Gastrocnemius medialis (tissue), 4 donors: ENCODE results near the gene CEBPG. TPM values are rescaled to one million over a fixed set of nuclear protein-coding genes. Genes with fewer than 3 reads are reported as not detected.

ENCODE experiments used
- ATAC-seq, 2 donors: fragments of 150-250 bp; one replicate each; pipeline ENCODE4 v1.9.1; 2016
- DNase-seq, 2 donors: peaks; one replicate each; pipeline ENCODE4 v3.0.0-alpha.2; 2019
- H3K27ac ChIP-seq, 4 donors: fragments of 200-600 bp; sonication (generic); 1 replicate in 1 of 4; 2 replicates in 3 of 4; pipeline ENCODE4 v1.5.1; 2016 to 2018; ENCODE audit warnings: mild to moderate bottlenecking in 2 of 4, moderate library complexity in 1 of 4
- H3K27me3 ChIP-seq, 3 donors: fragments of 200-600 bp; sonication (generic) in 2 of 3; 1 replicate in 1 of 3; 2 replicates in 2 of 3; pipeline versions ENCODE4 v1.5.1 to v1.6.0; 2016 to 2019; ENCODE audit warnings: mild to moderate bottlenecking in 1 of 3, moderate library complexity in 1 of 3
- H3K36me3 ChIP-seq, 2 donors: fragments of 200-600 bp; sonication (generic) in 1 of 2; one replicate each; pipeline ENCODE4 v1.5.1; 2017 to 2018
- H3K4me1 ChIP-seq, 2 donors: fragments of 200-600 bp; sonication (generic) in 1 of 2; one replicate each; pipeline ENCODE4 v1.5.1; 2016 to 2017; ENCODE audit warnings: mild to moderate bottlenecking in 2 of 2
- H3K4me3 ChIP-seq, 4 donors: fragments of 200-600 bp; sonication (generic) in 3 of 4; 1 replicate in 1 of 4; 2 replicates in 3 of 4; pipeline ENCODE4 v1.5.1; 2016 to 2019; ENCODE audit warnings: mild to moderate bottlenecking in 2 of 4
- H3K9me3 ChIP-seq, 3 donors: fragments of 200-600 bp; sonication (generic) in 2 of 3; 1 replicate in 1 of 3; 2 replicates in 2 of 3; pipeline ENCODE4 v1.5.1; 2016 to 2019
- POLR2A ChIP-seq, 2 donors: fragments of 450-650 bp; IDR thresholded peaks; one replicate each; pipeline ENCODE4 v1.6.1; 2017; ENCODE audit warnings: antibody characterized with exemption in 2 of 2, mild to moderate bottlenecking in 2 of 2, moderate library complexity in 2 of 2
- in situ Hi-C, 4 donors: fragments of 200-750 bp; cut with MboI; loops; one replicate each; pipeline versions ENCODE4 v1.15.0 to v1.8.0; 2017; ENCODE audit warnings: low sequenced_read_pairs in 4 of 4
- intact Hi-C: fragments of 100-400 bp; cut with DNase I; formaldehyde crosslinking; loops from one replicate; pipeline ENCODE4 v1.15.1; 2023; ENCODE audit warnings: low total_unique reads
- total RNA-seq, 4 donors: library from RNA; depleted of rRNA; stranded (reverse); fragments of >200 nt; gene quantifications; one replicate each; pipeline versions ENCODE4 v1.1.0 to v1.2.3, GENCODE V29; 2016
- TF ChIP-seq, protein P1 (sequence below), 5 experiments: fragments of 450-650 bp in 3 of 5; fragments of 200-600 bp in 2 of 5; sonication (generic) in 2 of 5; IDR thresholded peaks in 4 of 5; conservative IDR thresholded peaks in 1 of 5; 1 replicate in 4 of 5; 2 replicates in 1 of 5; pipeline ENCODE4 v1.5.1; 2016 to 2019; ENCODE audit warnings: antibody characterized with exemption in 5 of 5, mild to moderate bottlenecking in 3 of 5, moderate library complexity in 3 of 5

Gene CEBPG
- total RNA-seq, 4 donors from 2014 or later: 44.2 to 50.1 (median 46.1) TPM

DNA sequence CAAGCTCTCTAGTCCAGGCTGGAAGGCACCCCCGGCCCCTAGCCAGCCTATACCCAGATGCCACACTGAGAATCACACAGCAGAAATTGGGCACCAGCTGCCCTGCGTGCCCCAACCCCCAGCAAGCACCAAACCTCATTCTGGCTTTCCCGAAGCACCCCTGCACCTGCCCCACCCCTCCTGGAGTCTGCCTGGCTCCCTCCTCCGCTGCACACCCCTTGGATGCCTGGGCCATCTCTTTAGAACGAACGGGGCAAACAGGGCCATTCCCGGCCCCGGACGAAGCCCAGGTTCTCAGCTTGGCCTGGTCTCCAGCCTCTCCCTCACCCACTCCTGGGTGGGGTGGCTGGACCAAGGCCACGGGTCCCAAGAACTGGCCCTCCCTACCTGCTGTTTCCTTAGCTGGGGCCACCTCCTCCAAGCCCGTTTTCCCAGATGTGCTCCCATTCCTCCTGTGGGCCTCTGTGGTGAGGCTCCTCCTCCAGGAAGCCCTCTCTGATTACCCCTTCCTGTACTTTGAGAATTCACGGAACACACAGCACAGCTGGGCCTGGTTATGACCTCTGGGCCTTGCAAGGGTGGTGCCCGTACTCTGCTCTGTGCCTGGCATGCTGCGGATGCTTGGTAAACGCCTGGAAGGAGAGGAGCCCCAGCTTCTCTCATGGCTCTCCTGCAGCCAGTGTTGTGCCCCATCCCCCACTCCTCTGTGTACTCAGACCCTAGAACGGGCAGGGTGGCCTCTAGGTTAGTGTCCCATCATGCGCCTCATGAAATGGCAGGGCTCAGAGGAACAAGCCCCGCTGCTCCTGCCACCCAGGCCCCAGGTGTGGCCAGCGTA, 21.4 kb downstream of the CEBPG start:
- intact Hi-C loops: no loop called here
- peak overlapping the region; percentile 12 to 52 (median 24) for H3K27ac ChIP-seq

DNA sequence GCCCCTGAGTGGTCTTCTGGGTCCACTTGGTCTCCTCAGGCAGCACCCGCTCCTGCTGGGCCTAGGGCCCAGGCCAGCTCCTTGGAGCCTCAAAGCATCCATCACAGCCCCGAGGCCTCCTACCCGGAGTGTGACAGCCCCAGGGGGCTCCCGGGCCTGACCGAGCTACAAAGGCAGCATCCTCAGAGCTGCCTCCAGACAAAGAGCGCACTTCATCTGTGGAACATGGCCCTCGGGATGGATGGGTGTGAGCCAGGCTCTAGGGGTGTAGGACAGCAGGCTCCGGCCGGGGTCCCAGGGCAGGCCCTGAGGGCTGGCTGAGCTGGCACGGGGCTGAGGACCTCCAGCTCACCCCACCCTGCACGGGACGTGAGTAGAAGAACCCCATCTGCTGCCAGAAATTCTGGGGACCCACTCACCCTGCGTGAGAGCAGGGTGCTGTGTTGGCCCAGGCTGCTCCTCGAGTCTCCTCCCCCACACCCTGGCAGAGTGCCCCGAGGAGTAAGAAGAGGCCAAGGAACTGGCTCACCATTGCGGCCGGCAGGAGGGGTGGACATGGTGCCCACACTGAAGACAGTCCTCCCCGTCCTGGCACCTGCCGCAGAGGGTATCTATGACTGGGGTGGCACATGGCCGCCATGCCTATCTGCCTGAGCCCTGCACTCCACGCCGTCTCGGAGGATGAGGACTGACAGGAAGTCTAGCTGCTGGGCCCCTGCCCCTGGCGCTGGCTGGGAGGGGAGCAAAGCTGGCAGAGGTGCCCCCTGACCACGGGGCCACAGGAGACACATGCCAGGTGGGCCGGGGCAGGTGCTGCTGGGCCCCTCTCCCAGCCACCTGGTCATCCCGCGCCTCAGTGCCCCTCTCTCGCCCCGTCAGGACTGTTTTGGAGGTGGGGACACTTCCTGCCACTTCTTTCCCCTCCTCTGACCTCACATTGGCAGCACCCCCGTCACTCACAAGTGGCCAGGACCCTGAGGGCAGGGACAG, 22.3 kb downstream of the CEBPG start:
- H3K4me1 ChIP-seq: peaks cover 38 to 46% of the 10 kb centered on the region in 2 donors
- peak; percentile 13 to 23 for ATAC-seq

More for the DNA sequence above, 21.4 kb downstream of the CEBPG start:
- H3K36me3 ChIP-seq: no peaks in the 10 kb centered on the region
- ATAC-seq (no peak), DNase-seq (peak in 1 of 2 donors; percentile 11)
- in situ Hi-C loops: no loop called here
- no peak overlapping the region for H3K4me3 ChIP-seq
- H3K9me3 ChIP-seq: no peaks in the 10 kb centered on the region
- TF ChIP-seq, protein P1, sequence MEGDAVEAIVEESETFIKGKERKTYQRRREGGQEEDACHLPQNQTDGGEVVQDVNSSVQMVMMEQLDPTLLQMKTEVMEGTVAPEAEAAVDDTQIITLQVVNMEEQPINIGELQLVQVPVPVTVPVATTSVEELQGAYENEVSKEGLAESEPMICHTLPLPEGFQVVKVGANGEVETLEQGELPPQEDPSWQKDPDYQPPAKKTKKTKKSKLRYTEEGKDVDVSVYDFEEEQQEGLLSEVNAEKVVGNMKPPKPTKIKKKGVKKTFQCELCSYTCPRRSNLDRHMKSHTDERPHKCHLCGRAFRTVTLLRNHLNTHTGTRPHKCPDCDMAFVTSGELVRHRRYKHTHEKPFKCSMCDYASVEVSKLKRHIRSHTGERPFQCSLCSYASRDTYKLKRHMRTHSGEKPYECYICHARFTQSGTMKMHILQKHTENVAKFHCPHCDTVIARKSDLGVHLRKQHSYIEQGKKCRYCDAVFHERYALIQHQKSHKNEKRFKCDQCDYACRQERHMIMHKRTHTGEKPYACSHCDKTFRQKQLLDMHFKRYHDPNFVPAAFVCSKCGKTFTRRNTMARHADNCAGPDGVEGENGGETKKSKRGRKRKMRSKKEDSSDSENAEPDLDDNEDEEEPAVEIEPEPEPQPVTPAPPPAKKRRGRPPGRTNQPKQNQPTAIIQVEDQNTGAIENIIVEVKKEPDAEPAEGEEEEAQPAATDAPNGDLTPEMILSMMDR (IDR thresholded peaks at IDR 0.05 in 4 of 5, conservative IDR thresholded peaks at IDR 0.05 in 1 of 5): no peak
- TF ChIP-seq POLR2A (IDR thresholded peaks at IDR 0.05): no peak
- H3K4me1 ChIP-seq: peaks cover 44 to 55% of the 10 kb centered on the region in 2 donors
- no peaks in the 10 kb centered on the region for H3K27me3 ChIP-seq

DNA sequence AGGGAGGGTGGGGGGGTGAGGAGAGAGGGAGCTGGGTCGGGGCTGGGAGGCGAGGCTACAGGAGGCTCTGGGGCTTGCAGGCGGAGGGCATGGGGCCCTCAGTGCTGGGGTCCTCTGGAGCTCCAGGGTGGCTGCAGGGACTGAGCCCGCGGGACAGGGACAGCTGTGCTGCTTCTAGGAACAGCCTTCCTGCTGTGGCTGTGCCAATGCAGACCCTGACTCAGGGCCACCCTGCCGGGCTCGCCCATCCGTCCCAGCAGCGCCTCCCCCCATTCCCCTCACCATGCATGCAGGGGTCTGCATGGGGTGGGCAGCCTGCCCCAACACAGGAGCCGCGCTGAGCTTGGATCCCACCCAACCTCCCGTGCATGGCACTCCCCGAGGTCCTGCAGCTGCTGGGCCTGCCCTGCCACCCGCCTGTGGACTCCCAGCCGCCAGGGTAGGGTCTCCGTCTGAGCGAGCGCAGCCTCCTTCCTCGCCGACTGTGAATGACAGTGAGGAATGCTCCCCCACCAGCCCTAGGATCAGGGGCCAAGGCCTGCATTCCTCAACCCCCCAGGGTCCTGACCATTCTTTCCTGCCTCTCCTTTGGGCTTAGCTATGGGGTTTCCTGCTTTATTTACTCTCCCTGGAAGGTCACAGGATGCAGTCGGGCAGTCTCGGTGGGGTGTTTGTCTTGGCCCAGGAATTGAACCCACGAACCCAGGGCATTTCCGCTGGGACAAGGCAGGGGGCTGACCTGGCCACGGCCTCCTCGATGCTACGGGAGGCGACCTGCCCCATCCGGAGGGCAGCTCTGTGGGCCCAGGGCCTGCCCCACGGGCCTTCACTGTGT, 23.4 kb downstream of the CEBPG start:
- in situ Hi-C loops: no loop called here
- DNase-seq: peak in 1 of 2 donors; percentile 10
- TF ChIP-seq POLR2A (IDR thresholded peaks at IDR 0.05): no peak
- TF ChIP-seq, protein P1 (IDR thresholded peaks at IDR 0.05 in 4 of 5, conservative IDR thresholded peaks at IDR 0.05 in 1 of 5): no peak
- intact Hi-C loops: no loop called here
- no peaks in the 10 kb centered on the region for H3K27me3 ChIP-seq
- H3K9me3 ChIP-seq: no peaks in the 10 kb centered on the region
- ATAC-seq: no peak
- peaks cover 29 to 35% of the 10 kb centered on the region in 2 donors for H3K4me1 ChIP-seq
- no peak overlapping the region for H3K4me3 ChIP-seq
- H3K27ac ChIP-seq: no peak overlapping the region
- H3K36me3 ChIP-seq: no peaks in the 10 kb centered on the region

More for the DNA sequence above, 22.3 kb downstream of the CEBPG start:
- in situ Hi-C loops (no loop called here), intact Hi-C loops (no loop called here)
- no peaks in the 10 kb centered on the region for H3K36me3 ChIP-seq
- H3K9me3 ChIP-seq: no peaks in the 10 kb centered on the region
- TF ChIP-seq, protein P1 (IDR thresholded peaks at IDR 0.05 in 4 of 5, conservative IDR thresholded peaks at IDR 0.05 in 1 of 5): no peak
- TF ChIP-seq POLR2A (IDR thresholded peaks at IDR 0.05): no peak
- H3K27me3 ChIP-seq: no peaks in the 10 kb centered on the region
- H3K4me3 ChIP-seq: no peak overlapping the region
- peak in 1 of 2 donors; percentile 57 for DNase-seq
- no peak overlapping the region for H3K27ac ChIP-seq
